Measurements from ENCODE around the gene CRTC3. TPM values are rescaled to one million over a fixed set of nuclear protein-coding genes. Genes with fewer than 3 reads are reported as not detected.

The CRTC3 gene
- total RNA-seq, 2 donors from 2014 or later: 23.0 to 23.1 TPM

DNA sequence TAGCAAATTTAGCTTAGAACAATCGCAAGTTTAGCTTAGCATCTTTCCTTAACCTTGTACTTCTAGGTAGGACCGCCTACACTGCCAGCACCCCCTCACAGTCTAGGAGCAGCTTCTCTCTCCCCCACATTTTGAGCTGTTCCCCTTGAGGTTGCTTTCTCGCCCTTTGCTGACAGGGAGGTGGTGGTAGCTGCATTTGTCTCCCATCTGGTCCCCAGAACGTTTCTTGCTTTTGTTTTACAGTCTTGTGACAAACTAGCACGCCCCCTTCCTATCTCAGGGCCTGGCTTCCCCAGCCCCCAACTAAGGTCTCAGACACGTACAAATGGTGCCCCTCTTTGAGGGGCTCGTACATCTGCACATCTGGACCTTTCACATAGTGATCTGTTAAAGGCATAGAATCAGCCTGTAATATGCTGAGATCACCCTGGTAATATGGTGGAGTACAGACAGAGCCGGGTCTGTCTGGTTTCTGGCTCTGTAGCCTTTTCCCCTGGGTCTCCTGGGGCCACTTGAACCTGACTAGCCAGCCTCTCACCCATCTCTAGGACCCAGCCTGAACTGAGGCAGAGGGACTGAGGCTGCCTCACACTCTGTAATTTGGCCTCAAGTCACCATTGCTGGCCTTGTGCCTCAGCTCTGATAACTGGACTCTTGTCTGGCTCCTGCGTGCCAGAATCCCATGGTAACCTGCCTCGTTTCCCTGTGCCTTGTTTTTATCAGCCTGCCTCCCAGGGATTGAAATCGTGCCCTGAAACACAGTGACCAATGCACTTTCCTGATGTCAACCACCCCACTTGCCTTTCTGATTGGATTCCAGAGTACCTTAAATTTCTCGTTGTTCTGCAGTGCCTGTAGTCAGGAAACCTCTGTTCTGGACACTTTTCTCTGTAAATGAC lies 27.7 kb downstream of the CRTC3 start:
- intact Hi-C loops (cut with DNase I, micrococcal nuclease): no loop called here
- ATAC-seq (peak; percentile 31), DNase-seq (peak; percentile 54 to 68)

DNA sequence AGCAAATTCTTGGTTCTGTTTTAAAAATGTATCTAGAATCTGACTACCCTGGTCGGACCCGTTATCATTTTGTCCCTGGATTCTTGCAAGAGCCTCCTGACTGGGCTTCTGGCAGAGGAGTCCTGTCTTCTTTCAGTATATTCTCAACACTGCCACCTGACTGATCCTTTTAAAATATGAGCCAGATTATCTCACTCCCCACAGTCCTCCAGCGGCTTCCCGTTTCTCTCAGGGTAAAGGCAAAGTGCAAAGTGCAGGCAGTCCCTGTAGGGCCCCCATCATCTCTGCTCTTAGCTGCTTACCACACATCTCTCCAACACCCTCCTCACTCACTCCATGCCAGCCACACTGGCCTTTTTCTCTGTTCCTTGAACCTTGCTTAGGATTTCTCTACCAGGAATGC lies 28.4 kb downstream of the CRTC3 start:
- intact Hi-C loops (cut with DNase I, micrococcal nuclease): no loop called here
- peak; percentile 48 to 62 for DNase-seq
- ATAC-seq: peak; percentile 86

DNA sequence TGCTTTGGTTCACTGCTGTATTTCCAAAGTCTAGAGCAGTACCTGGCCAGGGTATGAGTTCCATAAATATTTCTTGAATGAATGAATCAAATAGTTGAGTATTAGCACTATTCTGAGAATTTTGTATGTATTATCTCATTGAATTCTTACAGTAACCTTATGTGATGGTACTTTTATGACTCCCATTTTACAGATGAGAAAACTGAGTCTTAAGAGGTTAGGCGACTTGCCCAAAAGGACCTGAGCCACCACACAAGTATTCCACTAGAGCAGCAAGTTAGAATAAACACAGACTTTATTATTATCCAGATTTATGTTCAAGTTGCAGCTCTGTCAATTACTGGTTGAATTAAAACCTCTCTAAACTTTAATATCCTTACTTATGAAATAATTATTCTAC lies 29.4 kb downstream of the CRTC3 start:
- intact Hi-C loops (cut with DNase I, micrococcal nuclease): no loop called here
- DNase-seq (no peak), ATAC-seq (no peak)

DNA sequence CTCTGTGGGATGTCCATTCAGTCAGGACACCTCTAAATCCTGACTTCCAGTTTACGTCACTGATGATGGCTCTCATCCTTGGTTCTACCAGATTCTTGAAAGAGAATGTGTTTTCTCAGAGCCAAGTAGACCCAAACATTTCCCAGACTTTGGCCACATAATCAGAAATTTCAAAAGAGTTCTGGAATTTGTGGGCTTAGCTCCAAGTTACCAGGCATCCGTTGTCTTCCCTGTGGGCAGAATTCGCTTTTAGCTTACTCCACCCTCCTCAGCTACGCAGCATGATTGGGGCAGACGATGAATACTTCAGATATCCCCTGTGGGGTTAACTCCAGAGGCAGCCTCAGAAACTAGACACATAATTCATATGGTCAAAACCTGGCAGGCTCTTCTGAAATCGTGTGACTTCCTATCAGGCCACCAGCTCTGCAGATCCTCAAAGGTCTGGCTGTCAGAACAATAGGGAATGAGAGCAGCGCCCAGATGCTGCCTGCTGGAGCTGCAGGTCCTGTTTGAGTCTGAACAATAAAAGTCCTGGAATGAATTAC lies 30.6 kb downstream of the CRTC3 start:
- peak; percentile 57 for ATAC-seq
- peak; percentile 41 to 56 for DNase-seq
- intact Hi-C loops (cut with DNase I, micrococcal nuclease): no loop called here

DNA sequence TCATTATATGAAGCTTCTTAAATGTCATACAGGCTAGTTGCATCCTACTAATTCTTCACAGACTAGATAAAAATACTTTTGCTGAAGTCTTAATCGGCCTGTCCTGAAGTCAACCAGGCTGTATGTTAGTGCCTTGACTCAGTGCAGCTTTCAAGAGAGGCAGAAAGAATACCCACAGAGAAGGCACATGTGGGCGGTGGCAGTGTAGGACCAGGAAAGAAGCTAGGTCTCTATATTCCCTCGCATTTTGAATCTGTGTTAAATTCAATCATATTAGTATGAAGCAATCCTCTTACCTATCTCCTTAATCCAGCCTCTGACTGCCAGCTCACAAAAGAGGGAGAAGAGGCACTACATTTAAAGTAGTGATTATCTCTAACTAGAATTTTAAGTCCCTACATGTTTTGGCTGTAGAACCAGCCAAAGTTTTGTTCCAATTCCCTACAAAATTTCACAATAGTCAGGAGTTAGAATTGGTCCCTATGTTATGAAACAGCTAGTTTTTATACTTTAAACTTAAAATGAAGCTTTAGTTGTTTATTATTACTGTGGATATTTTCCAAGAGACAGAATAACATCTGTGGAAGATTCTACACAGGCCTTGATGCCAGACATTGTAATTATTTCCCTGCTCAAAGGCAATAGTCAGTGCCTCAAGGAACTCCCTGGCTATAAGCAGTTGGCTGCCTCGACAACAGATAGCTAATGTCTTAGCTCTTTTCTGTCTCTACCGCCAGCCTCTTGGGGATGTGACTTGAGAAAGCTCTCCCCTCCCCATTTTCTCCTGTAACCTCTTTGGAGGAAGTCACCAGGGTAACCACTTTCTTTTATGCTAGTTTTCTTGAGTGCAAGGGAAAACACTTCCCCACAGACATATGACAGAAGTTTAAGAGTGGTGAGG lies 31.9 kb downstream of the CRTC3 start:
- ATAC-seq (no peak), DNase-seq (no peak)
- intact Hi-C loops (cut with DNase I, micrococcal nuclease): no loop called here

DNA sequence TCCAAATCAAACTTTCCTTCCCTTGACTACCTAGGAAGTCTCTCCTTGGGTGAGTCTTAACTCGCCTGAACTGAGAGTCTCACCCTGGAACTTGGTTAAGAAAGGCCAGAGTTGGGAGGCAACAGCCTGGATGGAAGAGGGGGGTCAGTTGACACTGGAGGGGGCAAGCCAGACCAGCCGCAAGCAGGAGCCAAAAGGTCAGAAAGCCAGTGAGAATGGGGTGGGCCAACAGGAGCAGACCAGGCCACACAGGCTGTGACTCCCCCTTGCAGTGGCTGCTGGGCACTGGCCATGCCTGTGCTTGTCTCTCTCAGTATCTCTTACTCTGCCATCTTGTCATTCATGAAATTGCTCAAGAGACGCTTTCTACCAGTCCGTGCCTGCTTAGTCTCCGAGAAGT lies 32.9 kb downstream of the CRTC3 start:
- ATAC-seq: no peak
- DNase-seq: no peak
- intact Hi-C loops (cut with DNase I, micrococcal nuclease): no loop called here

DNA sequence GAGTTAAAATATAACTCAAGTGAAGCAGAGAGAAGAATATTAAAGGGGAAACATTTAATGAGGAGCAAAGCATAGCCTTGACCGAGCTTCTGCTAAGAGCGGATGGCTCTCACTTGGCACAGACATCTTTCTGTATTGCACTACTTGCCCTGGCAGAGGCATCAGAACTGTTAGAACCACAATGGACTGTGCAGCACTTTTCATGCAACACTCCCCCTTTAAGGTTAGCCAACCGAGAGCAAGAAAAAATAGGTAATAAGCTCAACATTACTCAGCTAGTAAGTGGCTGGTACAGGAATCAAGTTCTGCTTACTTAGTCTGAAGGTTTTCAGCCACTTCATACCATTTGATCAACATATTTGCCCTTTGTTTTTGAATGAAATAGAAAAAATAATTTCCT lies 33.7 kb downstream of the CRTC3 start:
- no peak for ATAC-seq
- intact Hi-C loops (cut with DNase I, micrococcal nuclease): no loop called here
- DNase-seq: no peak

DNA sequence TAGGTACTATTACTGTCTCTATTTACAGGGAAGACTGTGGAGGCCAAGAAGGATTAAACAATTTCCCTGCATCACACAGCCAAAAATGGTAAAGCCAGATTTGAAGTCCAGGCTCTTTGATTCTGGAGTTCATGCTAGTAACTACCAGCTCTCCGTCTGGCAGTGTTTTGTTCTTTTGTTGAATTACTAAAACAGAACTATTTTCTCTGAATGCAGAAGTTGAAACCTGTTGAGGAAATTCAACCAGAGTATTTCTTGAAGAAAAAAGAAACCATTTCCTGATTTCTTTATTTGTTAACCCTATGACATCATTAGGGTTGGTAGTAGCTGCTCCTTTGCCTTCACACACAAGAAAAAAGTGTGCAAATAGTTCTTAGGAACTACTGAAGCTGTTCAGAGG lies 34.3 kb downstream of the CRTC3 start:
- ATAC-seq (peak; percentile 34), DNase-seq (no peak)
- intact Hi-C loops (cut with DNase I, micrococcal nuclease): no loop called here

DNA sequence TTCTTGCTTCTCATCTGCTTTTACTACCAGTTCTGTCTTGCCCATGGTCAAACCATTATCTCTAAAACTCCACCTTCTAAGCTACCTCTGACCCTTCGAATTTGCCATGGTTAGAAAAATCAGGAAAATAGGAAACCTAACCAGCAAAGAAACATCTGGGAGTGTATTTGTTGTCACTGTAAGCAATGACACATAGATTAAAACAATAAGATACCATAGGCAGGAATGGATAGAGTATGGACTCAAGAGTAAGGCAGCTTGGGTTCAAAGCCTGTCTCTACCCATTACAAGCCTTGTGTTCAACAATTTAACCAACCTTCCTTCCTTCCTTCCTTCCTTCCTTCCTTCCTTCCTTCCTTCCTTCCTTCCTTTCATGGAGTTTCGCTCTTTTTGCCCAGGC lies 34.9 kb downstream of the CRTC3 start:
- intact Hi-C loops (cut with DNase I, micrococcal nuclease): no loop called here
- ATAC-seq (no peak), DNase-seq (no peak)

DNA sequence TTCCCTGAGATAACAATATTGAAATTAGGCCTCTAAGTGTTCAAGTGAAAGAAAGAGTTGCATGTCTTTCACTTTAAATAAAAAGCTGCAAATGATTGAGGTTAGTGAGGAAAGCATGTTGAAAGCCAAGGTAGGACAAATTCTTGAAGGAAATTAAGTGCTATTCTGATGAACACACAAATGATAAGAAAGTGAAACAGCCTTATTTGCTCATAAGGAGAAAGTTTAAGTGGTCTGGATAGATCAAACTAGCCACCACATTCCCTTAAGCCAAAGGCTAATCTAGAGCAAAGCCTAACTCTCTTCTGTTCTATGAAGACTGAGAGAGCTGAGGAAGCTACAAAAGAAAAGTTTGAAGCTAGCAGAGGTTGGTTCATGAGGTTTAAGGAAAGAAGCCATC lies 36.1 kb downstream of the CRTC3 start:
- ATAC-seq (no peak), DNase-seq (no peak)
- intact Hi-C loops (cut with DNase I, micrococcal nuclease): no loop called here

DNA sequence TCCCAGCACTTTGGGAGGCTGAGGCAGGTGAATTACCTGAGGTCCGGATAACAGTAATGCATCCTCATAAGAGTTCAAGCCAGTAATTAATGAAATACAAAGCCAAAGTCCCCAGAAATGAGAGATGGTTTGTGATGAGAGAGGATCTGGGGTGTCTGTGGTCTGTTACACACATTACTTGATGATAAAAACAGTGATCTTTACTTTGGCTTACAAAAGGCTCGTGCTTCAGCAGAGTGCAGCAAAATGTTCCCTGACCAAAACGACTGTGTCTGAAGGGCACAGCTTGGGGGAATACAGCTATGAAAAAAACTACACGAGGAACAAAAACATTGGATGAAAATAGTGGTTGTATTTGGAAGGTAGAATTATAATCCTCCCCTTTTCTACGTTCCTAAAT lies 40.9 kb downstream of the CRTC3 start:
- no peak for ATAC-seq
- no peak for DNase-seq
- intact Hi-C loops (cut with DNase I, micrococcal nuclease): no loop called here

DNA sequence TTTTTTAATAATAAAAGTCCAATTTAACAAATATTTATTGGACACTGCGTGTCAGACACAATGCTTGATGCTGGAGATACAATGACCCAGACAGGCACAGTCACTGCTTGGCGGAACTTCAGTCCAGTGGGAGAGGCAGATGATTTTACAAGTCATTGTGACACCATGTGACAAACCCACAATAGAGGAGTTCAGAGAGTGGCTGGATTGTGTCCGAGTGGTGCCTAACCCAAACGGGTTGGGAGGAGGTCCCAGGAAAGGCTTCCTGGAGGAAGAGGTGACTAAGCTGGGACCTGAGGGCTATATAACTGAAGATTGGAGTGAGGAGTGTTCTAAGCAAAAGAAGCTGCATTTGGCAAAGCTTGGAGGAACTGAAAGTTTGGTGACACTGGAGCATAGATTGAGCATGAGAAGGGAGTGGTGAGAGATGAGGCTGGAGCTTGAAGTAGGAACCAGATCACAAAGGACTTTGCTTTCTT lies 41.4 kb downstream of the CRTC3 start:
- intact Hi-C loops (cut with DNase I, micrococcal nuclease): no loop called here
- ATAC-seq (peak; percentile 97), DNase-seq (peak; percentile 53 to 77)

DNA sequence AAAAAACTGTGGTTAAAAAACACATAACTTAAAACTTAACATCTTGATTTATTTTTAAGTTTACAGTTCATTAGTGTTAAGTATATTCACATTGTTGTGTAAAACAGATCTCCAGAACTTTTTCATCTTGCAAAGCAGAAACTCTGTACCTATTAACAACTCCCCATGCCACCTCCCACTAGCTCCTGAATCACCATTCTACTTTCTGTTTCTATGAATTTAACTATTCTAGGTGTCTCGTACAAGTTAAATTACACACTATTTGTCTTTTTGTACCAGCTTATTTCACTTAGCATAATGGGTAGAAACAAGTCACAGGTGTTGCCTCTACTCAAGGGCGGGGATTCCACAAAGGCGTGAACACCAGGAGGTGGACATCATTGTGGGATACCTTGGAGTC lies 43.2 kb downstream of the CRTC3 start:
- intact Hi-C loops (cut with DNase I, micrococcal nuclease): no loop called here
- ATAC-seq: no peak
- DNase-seq: no peak

DNA sequence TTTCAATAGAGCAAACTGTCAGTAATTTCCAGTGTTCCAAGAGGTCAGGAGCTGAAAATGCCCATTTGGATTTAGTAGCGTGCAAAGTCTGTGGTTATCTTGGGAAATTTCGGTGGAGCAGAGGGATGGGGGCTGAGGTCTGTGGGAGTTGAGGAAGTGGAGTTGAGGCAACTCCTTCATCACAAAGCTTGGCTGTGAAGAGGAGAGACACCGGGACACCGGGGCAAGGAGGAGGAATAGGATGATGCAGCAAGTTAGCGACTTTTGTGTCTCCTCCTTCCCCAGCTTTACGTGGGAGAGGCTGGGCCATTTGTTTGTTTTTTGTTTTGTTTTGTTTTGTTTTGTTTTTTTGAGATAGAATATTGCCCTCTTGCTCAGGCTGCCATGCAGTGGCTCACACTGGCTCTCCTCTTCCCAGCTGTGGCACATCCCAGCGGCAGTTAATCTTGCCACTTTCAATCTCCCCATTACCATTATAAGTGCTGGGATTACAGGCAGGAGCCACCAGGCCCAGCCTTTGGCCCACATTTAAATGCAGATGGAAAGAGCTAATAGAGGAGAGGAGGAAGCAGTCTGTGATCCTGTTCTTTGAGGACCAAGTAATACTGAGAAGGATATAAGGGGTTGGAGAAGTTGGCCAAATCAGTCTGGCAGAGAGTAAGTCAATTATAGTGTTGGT lies 47.1 kb downstream of the CRTC3 start:
- DNase-seq: no peak
- ATAC-seq: no peak
- intact Hi-C loops (cut with DNase I, micrococcal nuclease): no loop called here

DNA sequence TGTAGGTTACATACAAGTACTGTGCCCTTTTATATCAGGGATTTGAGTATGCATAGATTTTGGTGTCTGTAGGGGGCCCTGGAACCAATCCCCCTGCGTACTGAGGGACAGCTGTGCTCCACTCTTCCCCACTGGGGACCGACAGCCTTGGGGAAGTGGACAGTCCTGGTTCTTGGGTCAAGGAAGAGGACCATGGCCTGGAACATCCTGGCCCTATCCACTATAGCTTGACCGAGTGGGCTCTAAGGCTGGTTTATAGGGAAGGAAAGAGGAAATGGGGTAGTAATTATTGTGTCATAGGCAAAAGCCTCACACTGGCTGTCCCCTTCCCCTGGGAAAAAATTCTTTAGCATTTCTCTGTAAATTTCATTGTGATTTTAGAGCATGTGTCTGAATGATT lies 49.5 kb downstream of the CRTC3 start:
- DNase-seq (no peak), ATAC-seq (no peak)
- intact Hi-C loops (cut with DNase I, micrococcal nuclease): no loop called here

DNA sequence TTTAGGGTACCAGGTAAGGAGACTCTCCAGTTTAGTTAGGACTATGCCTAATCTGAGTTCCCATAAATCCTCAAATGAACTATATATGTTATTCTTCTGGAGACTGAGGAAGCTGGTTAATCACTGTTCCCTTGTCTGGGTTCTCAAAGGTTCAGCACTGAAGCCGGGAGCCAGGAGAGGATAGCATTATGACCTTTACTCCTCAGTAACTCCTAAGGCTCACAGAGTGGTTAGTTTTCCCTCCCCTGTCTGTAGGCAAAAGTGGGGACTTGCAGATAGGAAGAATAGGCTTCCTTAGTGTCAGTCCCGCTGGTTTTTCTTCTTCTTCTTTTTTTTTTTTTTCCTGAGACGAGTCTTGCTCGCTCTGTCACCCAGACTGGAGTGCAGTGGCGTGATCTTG lies 50.4 kb downstream of the CRTC3 start:
- DNase-seq (no peak), ATAC-seq (peak; percentile 84)
- intact Hi-C loops (cut with DNase I, micrococcal nuclease): no loop called here

DNA sequence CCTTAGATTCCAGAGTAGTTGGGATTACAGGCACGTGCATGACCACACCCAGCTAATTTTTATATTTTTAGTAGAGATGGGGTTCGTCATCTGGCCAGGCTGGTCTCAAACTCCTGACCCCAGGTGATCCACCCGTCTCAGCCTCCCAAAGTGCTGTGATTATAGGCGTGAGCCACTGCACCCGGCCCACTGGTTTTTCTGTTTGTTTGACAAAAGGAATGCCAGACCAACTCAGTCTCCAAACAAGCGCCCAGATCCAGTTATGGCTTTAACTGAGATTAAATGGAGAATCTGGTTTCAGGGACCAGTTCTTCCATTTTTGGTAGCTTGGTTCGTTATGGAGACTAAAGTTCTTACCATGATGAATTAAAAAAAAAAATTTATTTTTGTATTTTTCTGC lies 50.8 kb downstream of the CRTC3 start:
- peak; percentile 8 for ATAC-seq
- DNase-seq: no peak
- intact Hi-C loops (cut with DNase I, micrococcal nuclease): no loop called here

DNA sequence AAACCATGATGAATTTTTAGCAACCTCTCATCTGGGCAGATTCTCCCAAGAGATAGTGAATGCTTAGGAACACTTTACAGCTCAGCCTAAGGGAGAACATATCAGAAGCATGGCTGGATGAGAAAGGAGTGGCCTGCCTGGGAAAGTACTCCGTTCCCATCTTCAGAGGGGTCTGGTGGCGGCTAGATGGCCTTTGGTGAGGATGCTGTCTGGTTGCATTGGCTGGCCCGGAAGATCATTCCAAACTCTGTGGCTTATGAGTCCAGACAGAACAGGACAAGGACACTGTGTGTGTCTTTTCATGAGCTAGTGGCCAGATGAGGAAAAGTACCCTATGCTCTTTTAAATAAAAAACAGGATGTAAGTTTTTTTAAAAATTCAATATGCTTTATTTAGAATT lies 51.2 kb downstream of the CRTC3 start:
- intact Hi-C loops (cut with DNase I, micrococcal nuclease): no loop called here
- no peak for DNase-seq
- ATAC-seq: no peak

DNA sequence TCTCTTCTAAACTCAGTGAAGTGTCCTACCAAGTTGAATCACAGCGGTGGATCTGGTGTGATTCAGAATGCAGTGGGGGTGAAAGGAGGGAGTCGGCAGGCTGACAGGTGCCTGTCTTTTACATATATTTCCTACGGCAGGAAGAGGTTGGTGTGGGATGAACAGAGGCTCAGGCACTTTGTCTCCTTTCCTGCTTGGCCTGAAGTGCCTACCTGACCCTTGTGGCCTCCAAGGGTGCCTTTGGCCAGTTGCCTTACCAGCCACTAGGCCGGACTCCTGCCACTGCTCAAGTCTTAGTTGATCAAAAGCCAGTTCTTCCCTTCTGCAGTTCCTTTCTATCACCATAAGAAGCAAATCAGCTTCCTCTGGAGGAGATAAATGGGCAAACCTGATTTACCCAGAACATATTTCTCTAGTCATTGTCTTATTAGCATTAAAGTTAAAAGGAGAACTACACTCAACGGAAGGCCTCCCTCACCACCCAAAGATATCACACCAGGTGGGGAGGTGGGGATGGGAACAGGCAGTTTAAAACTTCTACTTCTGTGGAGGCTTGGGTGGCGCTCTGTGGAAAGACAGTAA lies 52.1 kb downstream of the CRTC3 start:
- ATAC-seq (no peak), DNase-seq (no peak)
- intact Hi-C loops (cut with DNase I, micrococcal nuclease): no loop called here
